ENCODE data around the gene XPNPEP1.

The XPNPEP1 gene

DNA sequence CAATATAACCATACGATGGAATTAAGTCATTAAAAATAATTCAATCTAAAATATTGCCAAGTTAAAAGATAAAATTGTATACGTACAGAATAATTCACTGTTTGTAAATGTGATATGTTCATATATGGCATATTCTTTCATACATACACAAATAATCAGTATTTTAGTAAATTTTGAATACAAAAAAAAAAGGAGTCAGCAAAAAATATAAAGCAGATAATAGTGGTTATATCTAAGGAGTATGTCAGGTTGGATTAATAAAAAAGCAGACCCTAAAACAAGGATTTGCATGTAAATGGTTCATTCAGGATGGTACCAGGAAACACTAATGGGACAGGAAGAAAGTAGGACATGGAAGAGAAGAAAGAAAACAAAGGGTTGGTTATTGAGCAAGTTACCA lies 59.5 kb downstream of the XPNPEP1 start:
- TF ChIP-seq, protein P1, sequence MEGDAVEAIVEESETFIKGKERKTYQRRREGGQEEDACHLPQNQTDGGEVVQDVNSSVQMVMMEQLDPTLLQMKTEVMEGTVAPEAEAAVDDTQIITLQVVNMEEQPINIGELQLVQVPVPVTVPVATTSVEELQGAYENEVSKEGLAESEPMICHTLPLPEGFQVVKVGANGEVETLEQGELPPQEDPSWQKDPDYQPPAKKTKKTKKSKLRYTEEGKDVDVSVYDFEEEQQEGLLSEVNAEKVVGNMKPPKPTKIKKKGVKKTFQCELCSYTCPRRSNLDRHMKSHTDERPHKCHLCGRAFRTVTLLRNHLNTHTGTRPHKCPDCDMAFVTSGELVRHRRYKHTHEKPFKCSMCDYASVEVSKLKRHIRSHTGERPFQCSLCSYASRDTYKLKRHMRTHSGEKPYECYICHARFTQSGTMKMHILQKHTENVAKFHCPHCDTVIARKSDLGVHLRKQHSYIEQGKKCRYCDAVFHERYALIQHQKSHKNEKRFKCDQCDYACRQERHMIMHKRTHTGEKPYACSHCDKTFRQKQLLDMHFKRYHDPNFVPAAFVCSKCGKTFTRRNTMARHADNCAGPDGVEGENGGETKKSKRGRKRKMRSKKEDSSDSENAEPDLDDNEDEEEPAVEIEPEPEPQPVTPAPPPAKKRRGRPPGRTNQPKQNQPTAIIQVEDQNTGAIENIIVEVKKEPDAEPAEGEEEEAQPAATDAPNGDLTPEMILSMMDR (IDR thresholded peaks at IDR 0.05; ENCODE audit: low read depth, low read length, poor library complexity, severe bottlenecking): no peak
- TF ChIP-seq EZH2phosphoT487 (IDR thresholded peaks at IDR 0.05; ENCODE audit: borderline replicate concordance, low read length): no peak
- no peaks in the 10 kb centered on the region for H3K27me3 ChIP-seq (ENCODE audit: control insufficient read depth, low read length)
- H3K4me1 ChIP-seq (ENCODE audit: control insufficient read depth, low read length): no peaks in the 10 kb centered on the region
- H3F3A ChIP-seq (ENCODE audit: control insufficient read depth, insufficient read depth): no peaks in the 10 kb centered on the region
- no peak overlapping the region for H3K4me2 ChIP-seq (ENCODE audit: low read length)
- H3K9me2 ChIP-seq (replicated peaks; ENCODE audit: control insufficient read depth, low read length): no peaks in the 10 kb centered on the region
- no peaks in the 10 kb centered on the region for H4K20me1 ChIP-seq (ENCODE audit: control insufficient read depth, insufficient read depth, low read depth, low read length)
- H3K9me3 ChIP-seq (ENCODE audit: control insufficient read depth, insufficient read depth, low read length): no peaks in the 10 kb centered on the region
- peaks cover 40% of the 10 kb centered on the region for H3K36me3 ChIP-seq (ENCODE audit: control insufficient read depth, low read length)
- no peak overlapping the region for H3K4me3 ChIP-seq (ENCODE audit: low read length)
- no peaks in the 10 kb centered on the region for H3K79me2 ChIP-seq (ENCODE audit: control insufficient read depth, low read length)
- no peak overlapping the region for H3K27ac ChIP-seq (ENCODE audit: low read depth, low read length)

DNA sequence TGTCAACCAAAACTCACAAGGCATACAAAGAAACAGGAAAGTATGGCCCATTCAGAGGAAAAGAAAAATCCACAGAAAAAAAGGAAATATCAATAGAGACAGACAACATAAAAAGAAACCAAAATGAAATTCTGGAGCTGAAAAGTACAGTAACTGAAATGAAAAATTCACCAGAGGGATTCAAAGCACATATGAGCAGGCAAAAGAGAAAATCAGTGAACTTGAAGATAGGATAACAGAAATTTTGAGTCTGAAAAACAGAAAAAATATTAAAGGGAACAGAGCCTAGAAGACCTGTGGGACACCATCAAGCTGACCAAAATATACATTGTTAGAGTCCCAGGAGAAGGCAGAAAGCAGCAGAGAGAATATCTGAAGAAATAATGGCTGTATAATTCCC lies 60.6 kb downstream of the XPNPEP1 start:
- Histone ChIP-seq H4K20me1 (ENCODE audit: control insufficient read depth, insufficient read depth, low read depth, low read length) (no peaks in the 10 kb centered on the region), H3K27ac (ENCODE audit: low read depth, low read length) (no peak overlapping the region), H3K4me1 (ENCODE audit: control insufficient read depth, low read length) (no peaks in the 10 kb centered on the region), H3K27me3 (ENCODE audit: control insufficient read depth, low read length) (no peaks in the 10 kb centered on the region), H3K9me3 (ENCODE audit: control insufficient read depth, insufficient read depth, low read length) (no peaks in the 10 kb centered on the region), H3K79me2 (ENCODE audit: control insufficient read depth, low read length) (no peaks in the 10 kb centered on the region), H3K9me2 (replicated peaks; ENCODE audit: control insufficient read depth, low read length) (no peaks in the 10 kb centered on the region), H3K4me3 (ENCODE audit: low read length) (no peak overlapping the region), H3K36me3 (ENCODE audit: control insufficient read depth, low read length) (peaks cover 29% of the 10 kb centered on the region), H3K4me2 (ENCODE audit: low read length) (no peak overlapping the region), H3F3A (ENCODE audit: control insufficient read depth, insufficient read depth) (no peaks in the 10 kb centered on the region)
- TF ChIP-seq, protein P1 (IDR thresholded peaks at IDR 0.05; ENCODE audit: low read depth, low read length, poor library complexity, severe bottlenecking): no peak
- TF ChIP-seq EZH2phosphoT487 (IDR thresholded peaks at IDR 0.05; ENCODE audit: borderline replicate concordance, low read length): no peak

DNA sequence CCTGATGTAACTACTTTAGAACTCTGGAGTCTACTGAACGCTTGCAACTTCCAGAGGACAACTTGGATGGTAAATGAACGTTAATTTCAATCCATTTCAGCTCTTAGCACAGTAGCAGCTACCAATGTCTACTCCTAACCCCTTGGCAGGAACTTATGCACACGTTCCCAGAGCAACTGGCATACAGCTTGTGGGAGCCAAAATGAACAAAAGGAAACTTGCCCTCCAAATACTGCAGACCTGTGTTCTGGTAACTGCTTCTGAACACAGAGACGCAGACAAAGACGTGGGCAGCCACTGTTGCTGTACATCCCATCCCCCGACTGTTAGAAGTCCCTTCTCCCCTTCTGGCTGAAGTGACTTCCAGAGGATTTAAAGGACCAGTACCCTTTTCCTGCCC lies 61.3 kb downstream of the XPNPEP1 start:
- Histone ChIP-seq H3K9me3 (ENCODE audit: control insufficient read depth, insufficient read depth, low read length) (no peaks in the 10 kb centered on the region), H3K4me3 (ENCODE audit: low read length) (no peak overlapping the region), H3K27me3 (ENCODE audit: control insufficient read depth, low read length) (no peaks in the 10 kb centered on the region), H3K36me3 (ENCODE audit: control insufficient read depth, low read length) (peaks cover 22% of the 10 kb centered on the region), H3K79me2 (ENCODE audit: control insufficient read depth, low read length) (no peaks in the 10 kb centered on the region), H3F3A (ENCODE audit: control insufficient read depth, insufficient read depth) (no peaks in the 10 kb centered on the region), H4K20me1 (ENCODE audit: control insufficient read depth, insufficient read depth, low read depth, low read length) (no peaks in the 10 kb centered on the region), H3K9me2 (replicated peaks; ENCODE audit: control insufficient read depth, low read length) (no peaks in the 10 kb centered on the region), H3K27ac (ENCODE audit: low read depth, low read length) (no peak overlapping the region), H3K4me2 (ENCODE audit: low read length) (no peak overlapping the region), H3K4me1 (ENCODE audit: control insufficient read depth, low read length) (no peaks in the 10 kb centered on the region)
- TF ChIP-seq EZH2phosphoT487 (IDR thresholded peaks at IDR 0.05; ENCODE audit: borderline replicate concordance, low read length): no peak
- TF ChIP-seq, protein P1 (IDR thresholded peaks at IDR 0.05; ENCODE audit: low read depth, low read length, poor library complexity, severe bottlenecking): no peak

DNA sequence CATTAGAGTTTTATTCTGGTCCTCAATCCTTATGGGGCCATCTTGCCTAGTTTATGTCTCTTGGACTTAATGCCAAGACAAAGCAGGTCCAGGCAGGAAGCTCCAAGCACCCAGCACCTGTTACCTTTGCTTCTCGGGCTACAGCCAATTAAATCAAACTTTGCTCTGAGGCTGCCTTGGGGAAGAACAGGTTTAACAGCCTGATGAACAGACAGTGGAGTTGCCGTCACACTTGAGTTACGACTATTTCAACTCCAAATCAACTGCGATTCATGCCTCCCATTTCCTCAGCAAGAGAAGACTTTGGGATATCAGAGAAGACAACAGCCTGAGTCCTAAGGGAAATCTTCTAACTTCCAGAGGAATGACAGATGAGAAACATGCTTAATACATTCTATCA lies 62.2 kb downstream of the XPNPEP1 start:
- no peaks in the 10 kb centered on the region for H3K9me3 ChIP-seq (ENCODE audit: control insufficient read depth, insufficient read depth, low read length)
- no peak overlapping the region for H3K4me3 ChIP-seq (ENCODE audit: low read length)
- no peaks in the 10 kb centered on the region for H3K27me3 ChIP-seq (ENCODE audit: control insufficient read depth, low read length)
- H3K79me2 ChIP-seq (ENCODE audit: control insufficient read depth, low read length): no peaks in the 10 kb centered on the region
- no peaks in the 10 kb centered on the region for H4K20me1 ChIP-seq (ENCODE audit: control insufficient read depth, insufficient read depth, low read depth, low read length)
- H3K4me2 ChIP-seq (ENCODE audit: low read length): no peak overlapping the region
- no peak overlapping the region for H3K27ac ChIP-seq (ENCODE audit: low read depth, low read length)
- no peaks in the 10 kb centered on the region for H3K4me1 ChIP-seq (ENCODE audit: control insufficient read depth, low read length)
- TF ChIP-seq, protein P1 (IDR thresholded peaks at IDR 0.05; ENCODE audit: low read depth, low read length, poor library complexity, severe bottlenecking): no peak
- TF ChIP-seq EZH2phosphoT487 (IDR thresholded peaks at IDR 0.05; ENCODE audit: borderline replicate concordance, low read length): no peak
- no peaks in the 10 kb centered on the region for H3F3A ChIP-seq (ENCODE audit: control insufficient read depth, insufficient read depth)
- no peaks in the 10 kb centered on the region for H3K9me2 ChIP-seq (replicated peaks; ENCODE audit: control insufficient read depth, low read length)
- peaks cover 16% of the 10 kb centered on the region; the same call in 1 of the 2 replicates for H3K36me3 ChIP-seq (ENCODE audit: control insufficient read depth, low read length)

All from DOHH2 (cell line).